ENCODE data around the gene PHLDB2.

GRCh38 chr3:111921181-111921580, 62.1 kb downstream of the PHLDB2 start:
- TF ChIP-seq, protein P1, sequence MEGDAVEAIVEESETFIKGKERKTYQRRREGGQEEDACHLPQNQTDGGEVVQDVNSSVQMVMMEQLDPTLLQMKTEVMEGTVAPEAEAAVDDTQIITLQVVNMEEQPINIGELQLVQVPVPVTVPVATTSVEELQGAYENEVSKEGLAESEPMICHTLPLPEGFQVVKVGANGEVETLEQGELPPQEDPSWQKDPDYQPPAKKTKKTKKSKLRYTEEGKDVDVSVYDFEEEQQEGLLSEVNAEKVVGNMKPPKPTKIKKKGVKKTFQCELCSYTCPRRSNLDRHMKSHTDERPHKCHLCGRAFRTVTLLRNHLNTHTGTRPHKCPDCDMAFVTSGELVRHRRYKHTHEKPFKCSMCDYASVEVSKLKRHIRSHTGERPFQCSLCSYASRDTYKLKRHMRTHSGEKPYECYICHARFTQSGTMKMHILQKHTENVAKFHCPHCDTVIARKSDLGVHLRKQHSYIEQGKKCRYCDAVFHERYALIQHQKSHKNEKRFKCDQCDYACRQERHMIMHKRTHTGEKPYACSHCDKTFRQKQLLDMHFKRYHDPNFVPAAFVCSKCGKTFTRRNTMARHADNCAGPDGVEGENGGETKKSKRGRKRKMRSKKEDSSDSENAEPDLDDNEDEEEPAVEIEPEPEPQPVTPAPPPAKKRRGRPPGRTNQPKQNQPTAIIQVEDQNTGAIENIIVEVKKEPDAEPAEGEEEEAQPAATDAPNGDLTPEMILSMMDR (IDR thresholded peaks at IDR 0.05), result no peak
- TF ChIP-seq POLR2A (IDR thresholded peaks at IDR 0.05), result no peak
